DND-41 (cell line): ENCODE results near the gene EGFLAM.

ENCODE experiments used
- EZH2 ChIP-seq: IDR thresholded peaks from 3 replicates; pipeline ENCODE4 v1.6.1; 2012; ENCODE audit warnings: borderline replicate concordance, low read depth, mild to moderate bottlenecking, moderate library complexity, low read length, inconsistent platforms; ENCODE audit not compliant: severe bottlenecking
- TF ChIP-seq, protein P1 (sequence below): IDR thresholded peaks from 2 replicates; pipeline ENCODE4 v1.5.1; 2012; ENCODE audit warnings: borderline replicate concordance, low read length, moderate library complexity, mild to moderate bottlenecking; ENCODE audit not compliant: poor library complexity, severe bottlenecking; ENCODE audit errors: extremely low read depth

GRCh38 chr5:38341641-38342040, 83.3 kb downstream of the EGFLAM start:
- TF ChIP-seq, protein P1, sequence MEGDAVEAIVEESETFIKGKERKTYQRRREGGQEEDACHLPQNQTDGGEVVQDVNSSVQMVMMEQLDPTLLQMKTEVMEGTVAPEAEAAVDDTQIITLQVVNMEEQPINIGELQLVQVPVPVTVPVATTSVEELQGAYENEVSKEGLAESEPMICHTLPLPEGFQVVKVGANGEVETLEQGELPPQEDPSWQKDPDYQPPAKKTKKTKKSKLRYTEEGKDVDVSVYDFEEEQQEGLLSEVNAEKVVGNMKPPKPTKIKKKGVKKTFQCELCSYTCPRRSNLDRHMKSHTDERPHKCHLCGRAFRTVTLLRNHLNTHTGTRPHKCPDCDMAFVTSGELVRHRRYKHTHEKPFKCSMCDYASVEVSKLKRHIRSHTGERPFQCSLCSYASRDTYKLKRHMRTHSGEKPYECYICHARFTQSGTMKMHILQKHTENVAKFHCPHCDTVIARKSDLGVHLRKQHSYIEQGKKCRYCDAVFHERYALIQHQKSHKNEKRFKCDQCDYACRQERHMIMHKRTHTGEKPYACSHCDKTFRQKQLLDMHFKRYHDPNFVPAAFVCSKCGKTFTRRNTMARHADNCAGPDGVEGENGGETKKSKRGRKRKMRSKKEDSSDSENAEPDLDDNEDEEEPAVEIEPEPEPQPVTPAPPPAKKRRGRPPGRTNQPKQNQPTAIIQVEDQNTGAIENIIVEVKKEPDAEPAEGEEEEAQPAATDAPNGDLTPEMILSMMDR, result no peak
- no peak for TF ChIP-seq EZH2
